ENCODE results near the gene SKAP1. TPM values are rescaled to one million over a fixed set of nuclear protein-coding genes. Genes with fewer than 3 reads are reported as not detected.

Gene SKAP1
- total and polyA plus RNA-seq, 8 donors = 2.4 to 4.4 (median 3.2) TPM; not detected in 2

DNA sequence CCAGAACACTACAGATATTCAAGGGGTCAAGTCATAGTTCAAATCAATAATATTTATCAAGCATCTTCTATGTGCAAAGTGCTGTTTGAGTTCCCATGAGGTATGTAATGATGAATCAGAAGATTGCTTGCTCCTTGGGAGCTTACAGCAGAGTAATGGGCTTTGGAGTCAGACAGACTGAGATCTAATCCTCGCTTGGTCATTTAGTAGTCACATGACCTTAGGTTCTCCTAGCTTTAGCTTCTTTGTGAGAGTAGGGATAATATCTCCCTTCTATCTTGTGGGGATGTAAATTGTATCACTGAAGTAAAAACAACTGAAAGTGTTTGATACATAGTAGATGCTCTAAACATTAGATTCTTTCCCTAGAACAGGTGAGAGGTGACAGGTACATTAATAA lies 292.4 kb downstream of the SKAP1 start:
- TF ChIP-seq POLR2AphosphoS5 (IDR thresholded peaks at IDR 0.05) = no peak
- TF ChIP-seq EP300 (IDR thresholded peaks at IDR 0.05) = no peak
- TF ChIP-seq, protein P1, sequence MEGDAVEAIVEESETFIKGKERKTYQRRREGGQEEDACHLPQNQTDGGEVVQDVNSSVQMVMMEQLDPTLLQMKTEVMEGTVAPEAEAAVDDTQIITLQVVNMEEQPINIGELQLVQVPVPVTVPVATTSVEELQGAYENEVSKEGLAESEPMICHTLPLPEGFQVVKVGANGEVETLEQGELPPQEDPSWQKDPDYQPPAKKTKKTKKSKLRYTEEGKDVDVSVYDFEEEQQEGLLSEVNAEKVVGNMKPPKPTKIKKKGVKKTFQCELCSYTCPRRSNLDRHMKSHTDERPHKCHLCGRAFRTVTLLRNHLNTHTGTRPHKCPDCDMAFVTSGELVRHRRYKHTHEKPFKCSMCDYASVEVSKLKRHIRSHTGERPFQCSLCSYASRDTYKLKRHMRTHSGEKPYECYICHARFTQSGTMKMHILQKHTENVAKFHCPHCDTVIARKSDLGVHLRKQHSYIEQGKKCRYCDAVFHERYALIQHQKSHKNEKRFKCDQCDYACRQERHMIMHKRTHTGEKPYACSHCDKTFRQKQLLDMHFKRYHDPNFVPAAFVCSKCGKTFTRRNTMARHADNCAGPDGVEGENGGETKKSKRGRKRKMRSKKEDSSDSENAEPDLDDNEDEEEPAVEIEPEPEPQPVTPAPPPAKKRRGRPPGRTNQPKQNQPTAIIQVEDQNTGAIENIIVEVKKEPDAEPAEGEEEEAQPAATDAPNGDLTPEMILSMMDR (IDR thresholded peaks at IDR 0.05) = no peak
- no peak for TF ChIP-seq POLR2A (IDR thresholded peaks at IDR 0.05)
- 48 to 76% (median 74%) methylated on average over 1 of the region's 1 CpG for WGBS, 5 donors
- no peak overlapping the region for H3K27ac ChIP-seq
- intact Hi-C loops (cut with DNase I; ENCODE audit: low total_unique reads) = no loop called here
- H3K36me3 ChIP-seq = no peaks in the 10 kb centered on the region
- no peak overlapping the region for H3K4me3 ChIP-seq
- DNase-seq = no peak
- H3K27me3 ChIP-seq = peaks cover 0 to 16% (median 0%) of the 10 kb centered on the region in 3 donors
- H3K4me1 ChIP-seq = no peaks in the 10 kb centered on the region
- H3K9me3 ChIP-seq = no peaks in the 10 kb centered on the region

DNA sequence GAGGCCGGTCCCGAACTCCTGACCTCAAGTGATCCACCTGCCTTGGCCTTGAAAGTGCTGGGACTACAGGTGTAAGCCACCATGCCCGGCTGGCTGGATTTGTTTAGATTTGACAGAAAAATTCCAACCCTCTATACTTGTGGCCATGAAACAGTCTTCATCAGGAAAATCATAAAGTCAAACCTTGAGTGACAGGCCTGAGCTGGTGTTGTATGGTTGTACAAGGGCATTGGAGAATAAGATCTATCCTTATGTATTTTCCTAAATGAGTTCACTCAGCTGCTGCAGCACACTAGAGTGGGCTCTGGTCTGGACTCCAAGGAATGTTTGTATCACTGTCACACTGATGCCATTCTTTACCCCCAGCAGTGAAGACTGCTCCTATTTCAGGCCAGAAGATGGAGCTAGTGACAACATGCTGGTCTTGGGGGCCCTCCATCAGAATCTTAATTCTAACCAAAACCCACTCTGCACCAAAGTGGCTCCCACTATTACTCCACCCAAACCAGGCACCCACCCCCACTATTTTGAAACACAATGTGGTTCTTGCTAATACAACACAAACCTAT lies 295.0 kb downstream of the SKAP1 start:
- H3K27ac ChIP-seq = no peak overlapping the region
- WGBS, 5 donors = 74 to 93% (median 80%) methylated on average over 3 of the region's 3 CpGs
- H3K36me3 ChIP-seq = no peaks in the 10 kb centered on the region
- no peak overlapping the region for H3K4me3 ChIP-seq
- TF ChIP-seq POLR2A (IDR thresholded peaks at IDR 0.05) (no peak), EP300 (IDR thresholded peaks at IDR 0.05) (no peak), POLR2AphosphoS5 (IDR thresholded peaks at IDR 0.05) (no peak)
- TF ChIP-seq, protein P1 (IDR thresholded peaks at IDR 0.05) = no peak
- no peaks in the 10 kb centered on the region for H3K4me1 ChIP-seq
- intact Hi-C loops (cut with DNase I; ENCODE audit: low total_unique reads) = no loop called here
- no peak for DNase-seq
- H3K27me3 ChIP-seq = no peaks in the 10 kb centered on the region
- no peaks in the 10 kb centered on the region for H3K9me3 ChIP-seq

DNA sequence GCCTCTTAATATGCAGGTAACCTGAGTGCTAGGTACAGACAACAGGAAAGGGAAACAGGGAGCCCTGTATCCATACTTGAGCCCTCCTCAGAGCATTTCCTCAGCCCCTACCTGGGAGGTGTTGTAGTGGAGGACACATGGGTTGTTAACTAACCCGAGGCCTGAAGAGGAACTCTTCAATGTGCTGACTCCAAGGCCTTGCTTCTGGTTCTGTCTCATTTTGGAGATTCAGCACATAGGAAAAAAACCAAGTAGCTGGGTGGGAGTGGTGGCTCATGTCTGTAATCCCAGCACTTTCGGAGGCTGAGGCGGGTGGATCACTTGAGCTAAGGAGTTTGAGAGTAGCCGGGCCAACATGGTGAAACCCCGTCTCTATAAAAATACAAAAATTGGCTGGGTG lies 297.6 kb downstream of the SKAP1 start:
- no peak for TF ChIP-seq POLR2AphosphoS5 (IDR thresholded peaks at IDR 0.05)
- no peak for TF ChIP-seq POLR2A (IDR thresholded peaks at IDR 0.05)
- TF ChIP-seq, protein P1 (IDR thresholded peaks at IDR 0.05) = no peak
- no peak for TF ChIP-seq EP300 (IDR thresholded peaks at IDR 0.05)
- no peaks in the 10 kb centered on the region for H3K36me3 ChIP-seq
- no peaks in the 10 kb centered on the region for H3K9me3 ChIP-seq
- no peak overlapping the region for H3K4me3 ChIP-seq
- no peaks in the 10 kb centered on the region for H3K4me1 ChIP-seq
- DNase-seq = no peak
- no peaks in the 10 kb centered on the region for H3K27me3 ChIP-seq
- H3K27ac ChIP-seq = no peak overlapping the region
- intact Hi-C loops (cut with DNase I; ENCODE audit: low total_unique reads) = no loop called here
- 79 to 87% (median 86%) methylated on average over 5 of the region's 5 CpGs for WGBS, 5 donors

DNA sequence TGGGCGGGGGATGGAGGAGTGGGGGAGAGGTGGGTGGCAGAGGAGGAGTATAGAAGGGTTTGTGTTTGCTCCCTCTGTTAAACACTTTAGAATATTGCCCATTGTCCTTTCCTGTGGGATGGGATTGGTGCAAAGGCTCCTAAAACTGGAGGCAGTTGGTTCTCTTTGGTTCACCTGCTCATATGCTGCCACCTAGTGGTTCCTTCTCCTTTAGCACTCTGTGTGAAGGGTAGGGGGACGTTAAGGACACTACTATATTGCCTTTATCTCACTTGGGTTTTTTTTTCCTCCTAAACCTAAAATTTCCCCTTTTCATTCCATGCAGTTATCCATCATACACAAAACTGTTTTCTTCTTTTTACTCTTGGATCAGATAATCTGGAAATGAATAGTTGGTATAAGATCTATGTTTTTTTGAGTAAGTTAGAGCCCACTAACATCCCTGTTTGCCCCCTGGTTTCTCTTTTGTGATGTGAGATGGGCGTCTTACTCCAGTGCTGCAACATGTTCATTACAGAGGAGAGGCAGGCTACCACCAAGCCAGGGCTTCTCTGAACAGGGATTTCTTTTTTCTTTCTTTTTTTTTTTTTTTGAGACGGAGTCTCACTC lies 298.7 kb downstream of the SKAP1 start:
- 37 to 47% (median 41%) methylated on average over 4 of the region's 4 CpGs for WGBS, 5 donors
- DNase-seq = peak; percentile 40 to 88
- intact Hi-C loops (cut with DNase I; ENCODE audit: low total_unique reads) = no loop called here

More for the DNA sequence above, 298.7 kb downstream of the SKAP1 start:
- Histone ChIP-seq H3K4me1 (no peaks in the 10 kb centered on the region), H3K27ac (no peak overlapping the region), H3K36me3 (peaks cover 0 to 8% (median 7%) of the 10 kb centered on the region in 4 donors), H3K9me3 (no peaks in the 10 kb centered on the region), H3K4me3 (no peak overlapping the region), H3K27me3 (no peaks in the 10 kb centered on the region)
- no peak for TF ChIP-seq EP300 (IDR thresholded peaks at IDR 0.05)
- no peak for TF ChIP-seq POLR2A (IDR thresholded peaks at IDR 0.05)
- no peak for TF ChIP-seq POLR2AphosphoS5 (IDR thresholded peaks at IDR 0.05)
- TF ChIP-seq, protein P1 (IDR thresholded peaks at IDR 0.05) = peak in 5 of 7 experiments; percentile 72 to 84 (median 78)

Measured in stomach (tissue), 9 donors.